Thyroid gland (tissue), 4 donors: Measurements from ENCODE around the gene ESRRB.

Source experiments
- POLR2A ChIP-seq, 2 donors: fragments of 450-650 bp; IDR thresholded peaks; one replicate each; pipeline ENCODE4 v1.6.1; 2017; ENCODE audit warnings: antibody characterized with exemption in 2 of 2, mild to moderate bottlenecking in 2 of 2, moderate library complexity in 1 of 2
- TF ChIP-seq, protein P1 (sequence below), 6 experiments: fragments of 200-600 bp in 3 of 6; fragments of 450-650 bp in 3 of 6; sonication (generic) in 3 of 6; IDR thresholded peaks; one replicate each; pipeline ENCODE4 v1.5.1; 2016 to 2019; ENCODE audit warnings: antibody characterized with exemption in 6 of 6, mild to moderate bottlenecking in 2 of 6, inconsistent platforms in 1 of 6, moderate library complexity in 1 of 6

DNA sequence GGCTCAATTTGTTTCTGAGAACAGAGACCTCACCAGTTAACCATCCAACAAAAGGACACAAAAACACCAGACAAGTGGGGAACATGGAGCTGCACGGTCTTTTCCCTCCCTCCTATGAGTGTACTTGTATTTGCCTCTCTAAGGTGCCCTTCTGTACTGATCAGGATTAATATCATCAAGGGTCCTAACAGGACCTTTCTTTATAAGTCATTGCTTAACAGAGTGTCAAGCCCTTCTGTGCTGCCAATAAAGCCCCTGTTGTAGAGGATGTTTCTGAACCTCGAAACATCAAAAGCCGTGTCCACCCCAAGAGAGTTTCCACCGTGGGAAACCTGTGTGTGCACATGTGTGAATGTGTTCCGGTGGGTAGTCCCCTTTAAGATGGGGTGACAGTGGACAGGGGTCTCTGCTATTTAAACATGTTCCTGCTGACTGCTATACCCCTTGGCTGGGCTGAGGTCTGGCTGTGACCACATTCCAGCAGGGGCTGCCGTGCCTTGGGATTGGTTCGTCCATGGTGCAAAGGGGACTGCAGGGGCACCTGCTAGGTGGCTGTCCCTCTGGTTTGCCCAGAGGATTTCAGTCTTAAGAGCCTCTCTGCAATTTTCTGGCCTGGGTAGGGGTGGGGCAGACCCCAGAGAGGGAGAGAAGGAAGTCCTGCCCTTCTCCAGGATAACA, 6.0 kb downstream of the ESRRB start:
- TF ChIP-seq, protein P1, sequence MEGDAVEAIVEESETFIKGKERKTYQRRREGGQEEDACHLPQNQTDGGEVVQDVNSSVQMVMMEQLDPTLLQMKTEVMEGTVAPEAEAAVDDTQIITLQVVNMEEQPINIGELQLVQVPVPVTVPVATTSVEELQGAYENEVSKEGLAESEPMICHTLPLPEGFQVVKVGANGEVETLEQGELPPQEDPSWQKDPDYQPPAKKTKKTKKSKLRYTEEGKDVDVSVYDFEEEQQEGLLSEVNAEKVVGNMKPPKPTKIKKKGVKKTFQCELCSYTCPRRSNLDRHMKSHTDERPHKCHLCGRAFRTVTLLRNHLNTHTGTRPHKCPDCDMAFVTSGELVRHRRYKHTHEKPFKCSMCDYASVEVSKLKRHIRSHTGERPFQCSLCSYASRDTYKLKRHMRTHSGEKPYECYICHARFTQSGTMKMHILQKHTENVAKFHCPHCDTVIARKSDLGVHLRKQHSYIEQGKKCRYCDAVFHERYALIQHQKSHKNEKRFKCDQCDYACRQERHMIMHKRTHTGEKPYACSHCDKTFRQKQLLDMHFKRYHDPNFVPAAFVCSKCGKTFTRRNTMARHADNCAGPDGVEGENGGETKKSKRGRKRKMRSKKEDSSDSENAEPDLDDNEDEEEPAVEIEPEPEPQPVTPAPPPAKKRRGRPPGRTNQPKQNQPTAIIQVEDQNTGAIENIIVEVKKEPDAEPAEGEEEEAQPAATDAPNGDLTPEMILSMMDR (IDR thresholded peaks at IDR 0.05), result no peak
- no peak for TF ChIP-seq POLR2A (IDR thresholded peaks at IDR 0.05)
